Neutrophil (primary cell): ENCODE measurements around the gene KCNQ5.

Experiments used
- H3K27ac ChIP-seq: fragments of 200-600 bp; sonication (generic); 2 replicates; pipeline ENCODE4 v1.5.1; 2016; ENCODE audit warnings: mild to moderate bottlenecking, moderate library complexity
- H3K27me3 ChIP-seq: fragments of 200-600 bp; sonication (generic); 2 replicates; pipeline ENCODE4 v1.6.0; 2016; ENCODE audit warnings: mild to moderate bottlenecking
- H3K36me3 ChIP-seq: fragments of 200-600 bp; sonication (generic); 2 replicates; pipeline ENCODE4 v1.5.1; 2017
- H3K4me1 ChIP-seq, 2 experiments: fragments of 200-600 bp in 1 of 2; sonication (generic) in 1 of 2; 1 replicate in 1 of 2; 2 replicates in 1 of 2; pipeline versions ENCODE4 v1.5.1 to v1.6.1; 2013 to 2016; ENCODE audit warnings: low read depth in 1 of 2, low read length in 1 of 2, mild to moderate bottlenecking in 1 of 2, moderate library complexity in 1 of 2; ENCODE audit not compliant: control insufficient read depth in 1 of 2, insufficient read depth in 1 of 2
- H3K4me3 ChIP-seq, 2 experiments: fragments of 200-600 bp in 1 of 2; sonication (generic) in 1 of 2; 1 replicate in 1 of 2; 2 replicates in 1 of 2; pipeline ENCODE4 v1.5.1; 2013 to 2016; ENCODE audit warnings: low read depth in 1 of 2, low read length in 1 of 2, mild to moderate bottlenecking in 1 of 2, moderate library complexity in 1 of 2
- H3K9me3 ChIP-seq: fragments of 200-600 bp; sonication (generic); 2 replicates; pipeline ENCODE4 v1.5.1; 2016
- CTCF ChIP-seq: fragments of 200-600 bp; sonication (generic); IDR thresholded peaks from 2 replicates; pipeline ENCODE4 v1.5.1; 2016; ENCODE audit warnings: antibody characterized with exemption

Gene KCNQ5

GRCh38 chr6:72835749-72836148 is 213.9 kb downstream of the KCNQ5 start:
- Histone ChIP-seq H3K27me3 (no peaks in the 10 kb centered on the region), H3K36me3 (no peaks in the 10 kb centered on the region), H3K4me1 (no peaks in the 10 kb centered on the region), H3K27ac (no peak overlapping the region), H3K4me3 (no peak overlapping the region), H3K9me3 (no peaks in the 10 kb centered on the region)
- TF ChIP-seq CTCF: no peak

- no peak overlapping the region for H3K27ac ChIP-seq
- no peak overlapping the region for H3K4me3 ChIP-seq
- no peak for TF ChIP-seq CTCF
- H3K9me3 ChIP-seq: no peaks in the 10 kb centered on the region
- no peaks in the 10 kb centered on the region for H3K36me3 ChIP-seq
- H3K27me3 ChIP-seq: no peaks in the 10 kb centered on the region
- H3K4me1 ChIP-seq: no peaks in the 10 kb centered on the region
These were observed 215.1 kb downstream of the KCNQ5 start for GRCh38 chr6:72836971-72837370.

GRCh38 chr6:72841195-72841594 is 219.3 kb downstream of the KCNQ5 start:
- no peaks in the 10 kb centered on the region for H3K4me1 ChIP-seq
- H3K27me3 ChIP-seq: no peaks in the 10 kb centered on the region
- H3K9me3 ChIP-seq: no peaks in the 10 kb centered on the region
- H3K27ac ChIP-seq: no peak overlapping the region
- H3K36me3 ChIP-seq: no peaks in the 10 kb centered on the region
- no peak for TF ChIP-seq CTCF
- H3K4me3 ChIP-seq: no peak overlapping the region

GRCh38 chr6:72842140-72842539 is 220.3 kb downstream of the KCNQ5 start:
- Histone ChIP-seq H3K4me1 (no peaks in the 10 kb centered on the region), H3K27ac (no peak overlapping the region), H3K4me3 (no peak overlapping the region), H3K9me3 (no peaks in the 10 kb centered on the region), H3K36me3 (no peaks in the 10 kb centered on the region), H3K27me3 (no peaks in the 10 kb centered on the region)
- no peak for TF ChIP-seq CTCF

GRCh38 chr6:72844614-72845013 is 222.8 kb downstream of the KCNQ5 start:
- Histone ChIP-seq H3K27me3 (no peaks in the 10 kb centered on the region), H3K4me3 (no peak overlapping the region), H3K36me3 (no peaks in the 10 kb centered on the region), H3K4me1 (no peaks in the 10 kb centered on the region), H3K9me3 (no peaks in the 10 kb centered on the region), H3K27ac (no peak overlapping the region)
- TF ChIP-seq CTCF: no peak

GRCh38 chr6:72849346-72849745 is 227.5 kb downstream of the KCNQ5 start:
- H3K4me3 ChIP-seq: no peak overlapping the region
- no peaks in the 10 kb centered on the region for H3K4me1 ChIP-seq
- no peaks in the 10 kb centered on the region for H3K27me3 ChIP-seq
- TF ChIP-seq CTCF: no peak
- H3K36me3 ChIP-seq: no peaks in the 10 kb centered on the region
- H3K27ac ChIP-seq: no peak overlapping the region
- H3K9me3 ChIP-seq: no peaks in the 10 kb centered on the region
